ENCODE results near the gene SEMA4D. TPM values are rescaled to one million over a fixed set of nuclear protein-coding genes. Genes with fewer than 3 reads are reported as not detected.
A peak's percentile ranks its signal among the peaks of the same experiment; 100 is the strongest.

SEMA4D gene
- total RNA-seq, 1 donor from 2014 or later, result 49.9 TPM

GRCh38 chr9:89488131-89488530 lies 9.8 kb downstream of the SEMA4D start:
- peaks cover 5% of the 10 kb centered on the region for H3K9me3 ChIP-seq
- intact Hi-C loops (cut with DNase I), result no loop called here
- H3K4me3 ChIP-seq, result no peak overlapping the region
- H3K36me3 ChIP-seq, result no peaks in the 10 kb centered on the region
- DNase-seq (no peak), ATAC-seq (no peak)
- H3K27me3 ChIP-seq (ENCODE audit: low read depth), result no peaks in the 10 kb centered on the region
- H3K27ac ChIP-seq, result no peak overlapping the region
- H3K4me1 ChIP-seq, result peaks cover 6% of the 10 kb centered on the region
- TF ChIP-seq, protein P1, sequence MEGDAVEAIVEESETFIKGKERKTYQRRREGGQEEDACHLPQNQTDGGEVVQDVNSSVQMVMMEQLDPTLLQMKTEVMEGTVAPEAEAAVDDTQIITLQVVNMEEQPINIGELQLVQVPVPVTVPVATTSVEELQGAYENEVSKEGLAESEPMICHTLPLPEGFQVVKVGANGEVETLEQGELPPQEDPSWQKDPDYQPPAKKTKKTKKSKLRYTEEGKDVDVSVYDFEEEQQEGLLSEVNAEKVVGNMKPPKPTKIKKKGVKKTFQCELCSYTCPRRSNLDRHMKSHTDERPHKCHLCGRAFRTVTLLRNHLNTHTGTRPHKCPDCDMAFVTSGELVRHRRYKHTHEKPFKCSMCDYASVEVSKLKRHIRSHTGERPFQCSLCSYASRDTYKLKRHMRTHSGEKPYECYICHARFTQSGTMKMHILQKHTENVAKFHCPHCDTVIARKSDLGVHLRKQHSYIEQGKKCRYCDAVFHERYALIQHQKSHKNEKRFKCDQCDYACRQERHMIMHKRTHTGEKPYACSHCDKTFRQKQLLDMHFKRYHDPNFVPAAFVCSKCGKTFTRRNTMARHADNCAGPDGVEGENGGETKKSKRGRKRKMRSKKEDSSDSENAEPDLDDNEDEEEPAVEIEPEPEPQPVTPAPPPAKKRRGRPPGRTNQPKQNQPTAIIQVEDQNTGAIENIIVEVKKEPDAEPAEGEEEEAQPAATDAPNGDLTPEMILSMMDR (IDR thresholded peaks at IDR 0.05), result no peak

- TF ChIP-seq, protein P1 (IDR thresholded peaks at IDR 0.05), result no peak
- DNase-seq, result no peak
- Histone ChIP-seq H3K9me3 (peaks cover 5% of the 10 kb centered on the region), H3K27me3 (ENCODE audit: low read depth) (no peaks in the 10 kb centered on the region), H3K4me3 (no peak overlapping the region), H3K36me3 (no peaks in the 10 kb centered on the region), H3K4me1 (peaks cover 6% of the 10 kb centered on the region), H3K27ac (no peak overlapping the region)
- intact Hi-C loops (cut with DNase I), result no loop called here
- ATAC-seq, result no peak
These were observed 11.2 kb downstream of the SEMA4D start for GRCh38 chr9:89486681-89487080.

- TF ChIP-seq, protein P1 (IDR thresholded peaks at IDR 0.05), result no peak
- ATAC-seq (peak in 1 of 2 donors; percentile 37), DNase-seq (no peak)
- Histone ChIP-seq H3K27ac (no peak overlapping the region), H3K4me3 (no peak overlapping the region), H3K4me1 (no peaks in the 10 kb centered on the region), H3K9me3 (peaks cover 5% of the 10 kb centered on the region), H3K36me3 (no peaks in the 10 kb centered on the region), H3K27me3 (ENCODE audit: low read depth) (no peaks in the 10 kb centered on the region)
- intact Hi-C loops (cut with DNase I), result no loop called here
These were observed 13.2 kb downstream of the SEMA4D start for GRCh38 chr9:89484475-89485404.

DNA sequence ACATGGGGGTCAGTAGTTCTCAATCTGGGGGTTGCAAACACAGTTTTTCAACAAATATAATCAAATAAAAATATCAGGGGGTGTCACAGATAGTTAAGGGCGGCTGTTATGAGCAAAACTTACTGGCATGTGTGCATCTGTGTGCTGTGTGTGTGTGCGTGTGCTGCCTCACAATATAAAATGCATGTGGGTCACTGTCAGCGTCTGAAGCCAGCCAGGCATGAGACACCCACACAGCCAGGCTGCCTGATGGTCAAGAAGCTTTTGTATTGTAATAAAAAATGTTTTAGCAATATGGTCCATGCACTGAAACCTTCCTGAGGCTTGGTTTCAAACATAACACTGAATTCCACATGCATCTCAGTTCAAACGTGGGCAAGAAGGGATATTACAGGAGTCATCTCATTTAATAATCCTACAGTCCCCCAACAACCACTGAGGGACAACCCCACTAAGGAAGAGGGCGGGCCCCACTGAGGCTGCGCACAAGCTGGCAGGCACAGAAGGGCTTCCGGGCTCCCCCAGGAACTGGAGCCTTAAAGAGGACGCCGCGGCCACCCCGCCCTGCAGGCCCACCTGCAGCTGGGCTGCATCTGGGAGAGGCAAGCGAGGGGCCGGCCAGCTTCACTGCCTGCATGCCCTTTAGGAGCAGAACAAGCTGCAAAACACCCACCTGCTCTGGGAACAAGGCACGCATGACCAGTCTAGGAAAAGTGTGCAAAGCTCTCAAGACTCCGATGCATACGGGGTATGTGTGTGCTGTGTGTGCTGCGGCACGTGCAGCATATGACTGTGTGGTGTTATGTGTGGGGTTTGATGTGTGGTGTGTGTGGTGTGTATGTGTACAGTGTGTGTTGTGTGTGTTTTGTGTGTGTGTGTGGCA lies 14.1 kb downstream of the SEMA4D start:
- Histone ChIP-seq H3K27ac (no peak overlapping the region), H3K4me1 (no peaks in the 10 kb centered on the region), H3K9me3 (peaks cover 5% of the 10 kb centered on the region), H3K36me3 (no peaks in the 10 kb centered on the region), H3K27me3 (ENCODE audit: low read depth) (no peaks in the 10 kb centered on the region), H3K4me3 (peak overlapping the region; percentile 39)
- DNase-seq, result peak; percentile 60
- TF ChIP-seq, protein P1 (IDR thresholded peaks at IDR 0.05), result no peak
- intact Hi-C loops (cut with DNase I), result no loop called here
- ATAC-seq, result peak; percentile 67 to 68

DNA sequence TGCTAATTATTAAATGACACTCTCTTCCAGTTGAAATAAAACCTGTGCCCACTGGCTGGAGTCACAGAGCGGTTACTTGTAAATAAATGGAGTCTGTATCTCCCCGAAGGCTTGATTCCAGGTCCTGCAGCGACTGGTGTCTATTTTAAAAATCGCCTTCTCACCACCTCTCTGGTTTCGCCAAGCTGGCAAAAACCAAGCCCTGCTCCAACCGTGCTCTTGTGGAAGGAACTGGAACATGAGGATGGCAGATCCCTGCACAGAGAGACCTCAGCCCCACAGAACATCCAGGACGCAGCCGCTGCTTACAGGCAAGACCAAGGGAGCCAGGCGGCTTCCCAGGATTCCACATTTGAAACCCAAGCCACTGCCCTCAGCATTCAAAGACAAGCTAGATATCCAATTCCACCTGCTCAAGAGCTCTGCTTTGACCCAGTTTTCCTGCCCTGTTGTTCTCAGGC lies 15.0 kb downstream of the SEMA4D start:
- intact Hi-C loops (cut with DNase I), result no loop called here
- Histone ChIP-seq H3K9me3 (peaks cover 5% of the 10 kb centered on the region), H3K27ac (no peak overlapping the region), H3K36me3 (no peaks in the 10 kb centered on the region), H3K27me3 (ENCODE audit: low read depth) (no peaks in the 10 kb centered on the region), H3K4me3 (no peak overlapping the region), H3K4me1 (peaks cover 5% of the 10 kb centered on the region)
- DNase-seq, result no peak
- ATAC-seq, result no peak
- TF ChIP-seq, protein P1 (IDR thresholded peaks at IDR 0.05), result no peak
